HepG2 (cell line): ENCODE results near the gene KCNK5. TPM values are rescaled to one million over a fixed set of nuclear protein-coding genes. Genes with fewer than 3 reads are reported as not detected.

Experiments
- GLMP ChIP-seq: sonication (generic); formaldehyde crosslinking; IDR thresholded peaks from 2 replicates; pipeline ENCODE4 v1.9.0; 2021; ENCODE audit warnings: missing genetic modification reagents, mild to moderate bottlenecking, borderline replicate concordance
- GTF2F1 ChIP-seq: fragments of 150-350 bp; IDR thresholded peaks from 2 replicates; pipeline ENCODE4 v1.6.1; 2014; ENCODE audit warnings: low read length
- HMGXB4 ChIP-seq, 2 experiments: sonication (generic) in 1 of 2; formaldehyde crosslinking in 1 of 2; IDR thresholded peaks; 2 replicates each; pipeline versions ENCODE4 v1.4.0 to v1.6.1; 2018 to 2020; ENCODE audit warnings: missing genetic modification reagents in 2 of 2, borderline replicate concordance in 1 of 2, low read depth in 1 of 2, mild to moderate bottlenecking in 1 of 2, missing biosample characterization in 1 of 2
- NFE2L1 ChIP-seq: sonication (generic); formaldehyde crosslinking; IDR thresholded peaks from 2 replicates; pipeline ENCODE4 v1.4.0; 2020; ENCODE audit warnings: missing genetic modification reagents, mild to moderate bottlenecking, borderline replicate concordance
- ZHX1 ChIP-seq: sonication (generic); formaldehyde crosslinking; IDR thresholded peaks from 2 replicates; pipeline ENCODE4 v1.8.1; 2022; ENCODE audit warnings: low read depth, mild to moderate bottlenecking, missing genetic modification reagents
- ZNF891 ChIP-seq: sonication (generic); formaldehyde crosslinking; IDR thresholded peaks from 2 replicates; pipeline ENCODE4 v1.5.0; 2020; ENCODE audit warnings: mild to moderate bottlenecking, missing genetic modification reagents
- polyA plus RNA-seq, 8 experiments: library from polyadenylated mRNA; depleted of rRNA in 3 of 8; stranded (reverse) in 7 of 8; unstranded in 1 of 8; fragments of >200 nt; fragmentation: Illumina TruSeq in 4 of 8; extraction: Trizol in 4 of 8; gene quantifications; 2 replicates each; pipeline versions ENCODE4 v1.2.1 to v1.2.3, GENCODE V29; 2011 to 2016; ENCODE audit warnings: low read depth in 4 of 8, missing spikeins in 1 of 8, mixed read lengths in 1 of 8; ENCODE audit not compliant: insufficient read depth in 1 of 8
- total RNA-seq, 5 experiments: library from RNA; depleted of rRNA; stranded (reverse); fragments of >200 nt; fragmentation: Illumina TruSeq; extraction: Trizol; gene quantifications; 2 replicates each; pipeline ENCODE4 v1.2.3, GENCODE V29; 2016; ENCODE audit warnings: low read depth in 1 of 5

KCNK5 gene
- total and polyA plus RNA-seq, 2 of the 13 experiments (the other 11 are each of a cell fraction or from before 2014, with no cell fraction given) = 0.04 TPM; not detected in 1

- TF ChIP-seq ZHX1 (CRISPR knock-in tag) (no peak), GLMP (CRISPR knock-in tag) (no peak), HMGXB4 (CRISPR knock-in tag; IDR thresholded peaks at IDR 0.05; ENCODE audit: borderline replicate concordance in 1 of 2, low read depth in 1 of 2) (no peak), ZNF891 (CRISPR knock-in tag) (no peak), GTF2F1 (no peak), NFE2L1 (no peak)
These were observed 1.4 kb upstream of the KCNK5 start (continued) for GRCh38 chr6:39230654-39231035.
